Measurements from ENCODE around the gene CLEC2A.
A peak's percentile ranks its signal among the peaks of the same experiment; 100 is the strongest.
"Not testable (repeated sequence)": the region's sequence is repeated elsewhere in the genome, so short reads cannot be mapped to it uniquely, and the experiment has no call there.

The CLEC2A gene

DNA sequence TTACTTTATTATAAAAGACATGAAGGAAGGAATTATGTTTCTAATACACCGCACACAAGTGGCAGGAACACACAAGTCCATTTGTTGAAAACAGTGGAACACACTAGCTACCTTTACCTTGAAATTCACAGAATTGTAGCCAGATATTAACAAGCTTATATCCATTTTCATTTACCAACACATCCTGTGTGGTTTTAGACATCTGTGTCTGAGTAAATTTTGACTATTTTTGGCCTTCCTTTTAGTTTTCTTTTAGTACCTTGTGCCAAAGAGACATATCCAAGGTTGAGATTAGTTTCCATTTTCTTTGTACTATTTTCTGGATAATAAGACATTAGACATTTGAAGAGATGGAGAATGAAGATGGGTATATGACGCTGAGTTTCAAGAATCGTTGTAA, 50.9 kb downstream of the CLEC2A start, which contains the start of gene KLRF2:
KLRF2 (plus strand) TSS at position 244 of the 400 bp plus-strand sequence; CDS start at position 351, 107 bp downstream.
- no peak for DNase-seq (ENCODE audit: low read depth, low spot score)

DNA sequence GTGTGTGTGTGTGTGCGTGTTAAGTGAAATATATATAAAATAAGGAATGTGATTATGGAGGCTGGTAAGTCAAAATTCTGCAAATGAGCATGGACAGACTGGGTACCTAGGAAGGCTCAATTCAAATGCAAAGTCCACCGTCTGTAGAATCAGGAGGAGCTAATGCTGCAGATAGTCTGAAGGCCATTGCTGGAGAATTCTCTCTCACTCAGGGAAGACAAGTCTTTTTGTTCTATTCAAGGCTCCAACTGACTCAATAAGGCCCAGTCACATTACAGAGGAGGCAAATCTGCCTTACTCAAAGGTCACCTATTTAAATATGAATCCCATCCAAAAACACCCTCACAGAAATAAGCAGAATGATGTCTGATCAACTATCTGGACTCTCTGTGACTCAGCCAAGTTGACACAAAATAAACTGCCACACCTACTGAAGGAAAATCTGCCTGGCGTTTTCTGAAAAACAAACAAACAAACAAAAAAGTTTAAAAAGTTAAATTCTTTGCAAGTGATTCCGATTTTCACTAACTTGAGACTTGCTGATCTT, 51.6 kb downstream of the CLEC2A start:
- DNase-seq (ENCODE audit: low read depth, low spot score), result no peak

DNA sequence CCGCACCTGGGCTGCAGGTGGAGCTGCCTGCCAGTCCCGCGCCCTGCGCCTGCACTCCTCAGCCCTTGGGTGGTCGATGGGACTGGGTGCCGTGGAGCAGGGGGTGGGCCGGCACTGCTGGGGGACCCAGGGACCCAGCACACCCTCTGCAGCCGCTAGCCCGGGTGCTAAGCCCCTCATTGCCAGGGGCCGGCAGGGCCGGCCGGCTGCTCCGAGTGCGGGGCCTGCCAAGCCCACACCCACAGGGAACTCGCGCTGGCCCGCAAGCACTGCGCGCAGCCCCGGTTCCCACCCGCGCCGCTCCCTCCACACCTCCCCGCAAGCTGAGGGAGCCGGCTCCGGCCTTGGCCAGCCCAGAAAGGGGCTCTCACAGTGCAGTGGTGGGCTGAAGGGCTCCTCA, 56.0 kb downstream of the CLEC2A start:
- DNase-seq (ENCODE audit: low read depth, low spot score), result not testable (repeated sequence)

DNA sequence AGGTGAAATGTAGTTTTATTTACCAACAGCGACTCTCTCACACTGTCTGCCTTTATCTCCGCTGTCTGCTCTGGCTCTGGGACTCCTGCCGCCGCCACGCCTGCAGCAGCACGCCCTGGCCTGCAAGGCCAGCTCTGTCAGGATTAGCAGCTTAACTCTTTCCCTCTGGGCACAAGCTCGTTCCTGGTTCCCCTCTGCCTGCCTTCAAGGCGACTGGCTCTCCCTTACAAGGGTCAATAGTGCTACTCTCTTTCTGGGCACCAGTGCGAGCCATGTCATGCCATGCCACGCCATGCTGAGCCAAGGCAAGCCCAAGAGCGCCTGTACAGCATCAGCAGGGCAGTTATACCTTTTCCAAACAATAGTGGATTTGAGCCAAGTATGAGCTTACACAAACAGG, 59.4 kb downstream of the CLEC2A start:
- no peak for DNase-seq (ENCODE audit: low read depth, low spot score)

DNA sequence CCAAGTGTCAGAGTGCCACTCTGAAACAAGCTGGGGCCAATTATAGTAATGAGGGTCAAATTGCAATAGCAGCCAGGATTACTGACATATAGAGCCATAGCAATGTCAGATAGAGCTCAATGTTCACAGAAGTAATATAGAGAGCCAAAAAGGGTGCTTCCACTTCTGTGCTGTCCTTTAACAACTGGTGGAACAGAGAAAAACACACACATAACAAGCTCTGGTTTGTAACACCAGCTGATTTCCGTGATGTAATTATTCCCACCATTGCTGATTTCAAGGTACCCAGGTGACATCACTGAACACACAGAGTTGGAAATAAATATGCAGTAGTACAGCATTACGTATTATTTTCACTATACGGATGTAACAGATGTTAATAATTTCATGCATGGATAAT, 60.0 kb downstream of the CLEC2A start:
- DNase-seq (ENCODE audit: low read depth, low spot score), result no peak

DNA sequence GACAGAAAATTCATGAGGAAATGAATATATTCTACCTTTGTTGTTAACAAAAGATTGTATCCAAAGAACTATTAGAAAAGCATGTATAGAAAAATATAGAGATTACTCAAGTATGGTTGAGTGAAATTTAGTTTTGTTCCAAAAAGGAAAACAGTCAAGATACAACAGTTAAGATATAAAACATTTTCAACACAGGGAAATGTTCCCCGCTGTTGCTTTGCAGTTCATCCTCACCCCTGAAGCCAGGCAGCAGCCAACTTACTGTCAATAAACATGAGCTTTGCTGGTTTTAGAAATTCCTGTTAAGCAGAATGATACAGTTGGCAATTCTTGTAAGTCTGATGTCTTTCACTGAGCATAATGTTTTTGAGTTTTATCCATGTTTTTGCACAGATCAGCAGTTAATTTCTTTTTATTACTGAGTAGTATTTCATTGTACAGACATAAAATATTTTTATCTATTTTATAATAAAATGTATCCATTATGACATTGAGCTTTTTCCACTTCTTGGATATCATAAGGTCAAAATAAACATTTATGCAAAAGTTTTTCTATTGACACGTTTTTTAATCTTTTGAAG, 61.8 kb downstream of the CLEC2A start:
- DNase-seq (ENCODE audit: low read depth, low spot score), result peak; percentile 8

DNA sequence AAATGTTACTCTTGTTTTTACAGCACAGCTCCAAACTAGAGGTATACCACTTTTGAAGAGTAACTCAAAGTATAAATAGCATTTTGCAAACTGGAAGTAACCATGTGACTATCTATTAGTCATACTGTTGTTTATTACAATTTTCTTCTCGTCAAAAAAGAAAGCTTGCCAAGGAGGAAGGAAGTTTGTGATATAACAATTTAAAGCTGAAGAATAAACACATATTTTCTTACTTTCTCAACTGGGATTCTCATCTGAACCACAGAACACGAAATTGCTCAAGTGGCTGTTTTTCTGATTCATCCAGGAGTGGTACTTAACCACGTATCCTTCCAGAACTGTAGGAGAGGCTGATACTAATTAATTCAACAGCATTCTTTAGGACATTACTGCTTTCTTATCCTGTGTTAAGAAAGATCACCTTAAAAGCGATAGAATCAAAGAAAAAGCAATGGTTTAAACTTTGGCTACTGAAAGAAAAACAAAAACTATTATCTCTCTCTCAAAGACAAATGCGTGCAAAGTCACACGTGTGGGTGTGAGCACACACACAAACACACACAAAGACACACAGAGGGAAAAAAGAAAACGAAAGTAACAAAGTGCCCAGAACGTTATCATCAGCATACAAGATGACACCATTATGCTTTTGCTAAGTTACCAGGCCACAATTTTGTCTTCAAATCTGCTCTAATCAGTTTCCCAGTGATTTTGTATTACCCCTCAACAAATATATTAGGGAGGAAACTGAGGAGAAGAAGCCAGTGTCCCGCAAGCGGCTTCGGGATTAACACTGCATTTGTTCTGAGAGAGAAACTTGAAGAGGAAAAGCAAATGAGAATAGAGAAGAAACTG, 62.6 kb downstream of the CLEC2A start, which contains the start of gene CLEC2B:
CLEC2B (minus strand) TSS at position 48 of the 855 bp plus-strand sequence.
- peak; percentile 33 for DNase-seq (ENCODE audit: low read depth, low spot score)

DNA sequence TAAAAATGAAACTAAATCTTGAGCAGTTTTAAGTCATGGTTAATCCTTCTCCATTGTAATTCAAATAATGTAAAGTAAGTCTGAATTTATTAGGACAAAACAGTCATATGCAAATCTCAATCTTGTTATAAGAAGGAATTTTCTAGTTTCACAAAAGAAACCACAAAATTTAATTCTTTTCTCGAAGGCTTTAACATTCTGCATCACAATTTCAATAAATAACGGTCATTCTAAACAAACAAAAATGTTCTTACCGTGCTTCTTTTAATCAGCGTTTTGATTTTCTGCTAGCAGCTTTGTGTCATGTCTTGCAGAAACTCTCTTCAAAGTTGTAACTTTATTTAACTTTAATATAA, 63.2 kb downstream of the CLEC2A start:
- DNase-seq (ENCODE audit: low read depth, low spot score), result no peak

DNA sequence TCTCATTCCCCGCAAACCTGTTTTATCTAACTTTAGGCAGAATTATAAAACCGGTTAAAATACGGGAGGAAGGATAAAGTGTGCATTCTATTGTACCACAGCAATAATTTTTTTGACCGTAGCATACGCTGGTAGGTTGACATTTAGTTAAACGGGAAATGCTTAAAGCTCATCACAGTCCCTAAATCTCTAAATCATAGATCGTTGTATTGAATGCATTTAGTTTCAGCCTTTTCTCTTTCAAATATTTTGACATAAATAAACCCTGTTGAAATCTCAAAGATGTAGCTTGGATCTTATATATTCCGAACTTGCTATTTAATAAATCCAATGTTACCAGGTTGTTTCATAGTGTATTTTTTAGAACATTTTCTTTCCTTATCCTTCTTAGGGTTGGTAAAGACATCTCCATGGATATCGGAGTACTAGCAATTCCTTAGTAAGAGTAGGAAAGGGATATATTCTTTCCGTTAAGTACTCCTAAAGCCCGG, 63.8 kb downstream of the CLEC2A start:
- no peak for DNase-seq (ENCODE audit: low read depth, low spot score)

DNA sequence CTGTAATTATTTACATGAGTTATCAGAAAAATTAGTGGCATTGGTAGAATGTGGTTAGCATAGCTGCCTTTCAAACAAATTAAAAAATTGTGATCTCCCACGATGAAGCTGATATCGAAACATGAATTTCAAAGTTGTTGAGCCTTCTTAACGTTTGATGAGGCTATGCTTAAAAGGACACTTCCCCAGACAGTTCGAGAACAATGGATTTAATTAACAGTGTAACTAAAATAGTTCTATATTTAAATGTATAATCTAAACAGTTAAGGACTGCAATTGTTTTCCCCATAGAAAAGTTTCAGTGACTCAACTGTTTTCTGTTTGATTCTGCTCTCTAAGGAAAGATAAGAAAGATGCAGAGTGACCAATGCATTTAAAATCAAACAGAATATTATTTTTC, 64.6 kb downstream of the CLEC2A start:
- DNase-seq (ENCODE audit: low read depth, low spot score), result no peak

DNA sequence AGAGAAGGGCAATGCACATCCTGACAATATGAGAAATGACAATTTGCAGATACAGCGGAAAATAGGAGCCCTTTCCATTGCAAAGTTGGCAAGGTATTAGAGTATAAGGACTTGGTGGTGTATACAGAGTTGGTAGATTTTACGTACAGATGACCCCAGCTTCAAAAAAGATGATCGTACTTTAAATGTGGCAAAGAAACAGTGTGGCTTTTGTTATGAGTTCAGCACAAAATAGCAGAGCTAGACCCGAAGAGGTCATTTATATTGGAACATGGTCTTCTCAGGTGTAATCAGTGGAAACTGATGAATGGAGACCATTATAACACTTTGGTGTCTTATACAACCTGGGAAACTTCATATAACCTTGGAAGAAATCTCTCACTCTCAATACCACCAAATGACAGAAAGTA, 65.3 kb downstream of the CLEC2A start:
- no peak for DNase-seq (ENCODE audit: low read depth, low spot score)

DNA sequence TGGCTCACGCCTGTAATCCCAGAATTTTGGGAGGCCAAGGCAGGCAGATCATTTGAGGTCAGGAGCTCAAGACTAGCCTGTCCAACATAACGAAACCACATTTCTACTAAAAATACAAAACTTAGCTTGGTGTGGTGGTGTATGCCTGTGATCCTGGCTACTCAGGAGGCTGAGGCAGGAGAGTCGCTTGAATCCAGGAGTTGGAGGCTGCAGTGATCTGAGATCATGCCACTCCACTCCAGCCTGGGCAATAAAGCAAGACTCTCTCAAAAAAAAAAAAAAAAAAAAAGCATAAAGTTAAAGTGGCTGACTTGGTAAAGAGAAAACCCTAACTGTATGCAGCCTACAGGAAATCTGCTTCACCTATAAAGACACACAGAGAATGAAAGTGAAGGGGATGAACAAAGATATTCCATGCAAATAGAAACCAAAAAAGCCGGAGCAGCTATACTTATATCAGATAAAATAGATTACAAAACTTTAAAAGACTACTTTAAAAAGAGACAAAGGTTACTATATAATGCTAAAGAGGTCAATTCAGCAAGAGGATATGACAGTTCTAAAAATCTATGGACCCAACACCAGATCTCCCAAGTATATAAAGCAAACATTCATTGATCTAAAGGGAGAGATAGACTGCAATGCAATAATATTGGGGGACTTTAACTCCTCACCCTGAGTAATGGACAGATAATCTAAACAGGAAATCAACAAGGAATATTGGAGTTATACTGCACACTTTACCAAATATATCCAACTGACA, 67.1 kb downstream of the CLEC2A start:
- DNase-seq (ENCODE audit: low read depth, low spot score), result no peak

Measured in brain pericyte (primary cell).